Osteoblast (primary cell): Measurements from ENCODE around the gene MORC2. TPM values are rescaled to one million over a fixed set of nuclear protein-coding genes. Genes with fewer than 3 reads are reported as not detected.

Source experiments
- DNase-seq: peaks from one replicate; pipeline ENCODE4 v3.0.0; 2011; ENCODE audit warnings: low spot score, mixed read lengths; ENCODE audit not compliant: insufficient read length; ENCODE audit errors: missing footprints
- H2AFZ ChIP-seq: 2 replicates; pipeline ENCODE4 v1.6.0; 2011; ENCODE audit warnings: mild to moderate bottlenecking, low read length
- H3K27ac ChIP-seq: 2 replicates; pipeline ENCODE4 v1.5.1; 2011; ENCODE audit warnings: mild to moderate bottlenecking, low read depth, low read length, moderate library complexity
- H3K27me3 ChIP-seq: 2 replicates; pipeline ENCODE4 v1.6.0; 2012; ENCODE audit warnings: mild to moderate bottlenecking, control low read depth, inconsistent platforms, low read length, moderate library complexity; ENCODE audit not compliant: insufficient read depth
- H3K36me3 ChIP-seq: 2 replicates; pipeline ENCODE4 v1.5.1; 2011; ENCODE audit warnings: mild to moderate bottlenecking, low read length, control low read depth, moderate library complexity; ENCODE audit not compliant: insufficient read depth
- H3K4me1 ChIP-seq: 2 replicates; pipeline ENCODE4 v1.5.1; 2011; ENCODE audit warnings: mild to moderate bottlenecking, low read length, control low read depth, moderate library complexity; ENCODE audit not compliant: insufficient read depth
- H3K4me2 ChIP-seq: 2 replicates; pipeline ENCODE4 v1.6.0; 2011; ENCODE audit warnings: mild to moderate bottlenecking, low read length; ENCODE audit not compliant: insufficient read depth
- H3K4me3 ChIP-seq: fragments of 200-600 bp; sonication (generic); 3 replicates; pipeline ENCODE4 v1.5.1; 2012; ENCODE audit warnings: mild to moderate bottlenecking, low read length, inconsistent platforms; ENCODE audit not compliant: insufficient read depth
- H3K79me2 ChIP-seq: 2 replicates; pipeline ENCODE4 v1.6.0; 2012; ENCODE audit warnings: mild to moderate bottlenecking, low read length, control low read depth, inconsistent platforms; ENCODE audit not compliant: insufficient read depth
- H3K9me3 ChIP-seq: 2 replicates; pipeline ENCODE4 v1.5.1; 2011; ENCODE audit warnings: low read depth, low read length, control low read depth
- H4K20me1 ChIP-seq: 2 replicates; pipeline ENCODE4 v1.6.0; 2012; ENCODE audit warnings: mild to moderate bottlenecking, low read length, control low read depth; ENCODE audit not compliant: insufficient read depth
- small RNA-seq: library from RNA; depleted of rRNA; stranded (forward); fragments of <200 nt; gene quantifications from one replicate; pipeline ENCODE3, GENCODE V24; 2012
- total RNA-seq: library from RNA; depleted of rRNA; stranded (reverse); fragments of >200 nt; gene quantifications from 2 replicates; pipeline ENCODE4 v1.2.3, GENCODE V29; 2012
- TF ChIP-seq, protein P1 (sequence below): IDR thresholded peaks from 2 replicates; pipeline ENCODE4 v1.5.1; 2011; ENCODE audit warnings: mild to moderate bottlenecking, low read depth, low read length, moderate library complexity; ENCODE audit errors: extremely low read depth

MORC2 gene
- total RNA-seq, 1 donor: 17.0 TPM

DNA sequence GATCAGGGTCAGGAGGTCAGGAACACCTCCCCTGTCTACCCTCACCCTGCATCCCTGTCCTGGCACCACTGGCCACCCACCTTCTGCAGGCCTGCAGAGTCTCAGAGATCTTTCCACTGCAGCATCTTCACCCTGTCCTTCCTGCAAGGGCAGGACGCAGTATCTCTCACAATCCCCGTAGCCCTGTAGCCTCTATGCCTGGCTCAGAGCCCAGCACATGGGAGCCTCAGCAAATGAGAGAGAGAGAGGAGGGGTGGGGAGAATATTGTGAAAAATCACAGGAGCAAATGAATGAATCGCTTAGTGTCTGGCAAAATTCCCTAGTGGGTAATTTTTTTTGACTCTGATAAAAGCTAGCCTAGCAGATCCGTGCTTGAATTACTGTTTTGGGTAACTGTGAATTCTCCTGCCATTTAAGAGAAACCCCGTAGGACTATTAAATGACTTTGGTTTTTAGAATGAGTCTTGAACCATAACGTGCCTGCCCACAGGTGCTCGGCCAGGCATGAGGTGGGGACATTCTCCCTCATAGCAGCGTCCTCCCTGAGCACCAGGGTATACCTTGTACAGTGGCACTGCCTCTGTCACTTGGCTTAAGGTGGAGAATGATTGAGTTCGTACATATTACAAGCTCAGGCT is 91.5 kb downstream of the MORC2 start:
- peaks cover 3% of the 10 kb centered on the region for H4K20me1 ChIP-seq
- no peak overlapping the region for H3K4me2 ChIP-seq
- TF ChIP-seq, protein P1, sequence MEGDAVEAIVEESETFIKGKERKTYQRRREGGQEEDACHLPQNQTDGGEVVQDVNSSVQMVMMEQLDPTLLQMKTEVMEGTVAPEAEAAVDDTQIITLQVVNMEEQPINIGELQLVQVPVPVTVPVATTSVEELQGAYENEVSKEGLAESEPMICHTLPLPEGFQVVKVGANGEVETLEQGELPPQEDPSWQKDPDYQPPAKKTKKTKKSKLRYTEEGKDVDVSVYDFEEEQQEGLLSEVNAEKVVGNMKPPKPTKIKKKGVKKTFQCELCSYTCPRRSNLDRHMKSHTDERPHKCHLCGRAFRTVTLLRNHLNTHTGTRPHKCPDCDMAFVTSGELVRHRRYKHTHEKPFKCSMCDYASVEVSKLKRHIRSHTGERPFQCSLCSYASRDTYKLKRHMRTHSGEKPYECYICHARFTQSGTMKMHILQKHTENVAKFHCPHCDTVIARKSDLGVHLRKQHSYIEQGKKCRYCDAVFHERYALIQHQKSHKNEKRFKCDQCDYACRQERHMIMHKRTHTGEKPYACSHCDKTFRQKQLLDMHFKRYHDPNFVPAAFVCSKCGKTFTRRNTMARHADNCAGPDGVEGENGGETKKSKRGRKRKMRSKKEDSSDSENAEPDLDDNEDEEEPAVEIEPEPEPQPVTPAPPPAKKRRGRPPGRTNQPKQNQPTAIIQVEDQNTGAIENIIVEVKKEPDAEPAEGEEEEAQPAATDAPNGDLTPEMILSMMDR: no peak
- no peaks in the 10 kb centered on the region for H3K79me2 ChIP-seq
- no peaks in the 10 kb centered on the region for H3K27me3 ChIP-seq
- H3K9me3 ChIP-seq: no peaks in the 10 kb centered on the region
- no peaks in the 10 kb centered on the region for H3K4me1 ChIP-seq
- no peak overlapping the region for H3K4me3 ChIP-seq
- H2AFZ ChIP-seq: no peak overlapping the region
- no peak overlapping the region for H3K27ac ChIP-seq
- H3K36me3 ChIP-seq: no peaks in the 10 kb centered on the region
- peak; percentile 86 for DNase-seq

DNA sequence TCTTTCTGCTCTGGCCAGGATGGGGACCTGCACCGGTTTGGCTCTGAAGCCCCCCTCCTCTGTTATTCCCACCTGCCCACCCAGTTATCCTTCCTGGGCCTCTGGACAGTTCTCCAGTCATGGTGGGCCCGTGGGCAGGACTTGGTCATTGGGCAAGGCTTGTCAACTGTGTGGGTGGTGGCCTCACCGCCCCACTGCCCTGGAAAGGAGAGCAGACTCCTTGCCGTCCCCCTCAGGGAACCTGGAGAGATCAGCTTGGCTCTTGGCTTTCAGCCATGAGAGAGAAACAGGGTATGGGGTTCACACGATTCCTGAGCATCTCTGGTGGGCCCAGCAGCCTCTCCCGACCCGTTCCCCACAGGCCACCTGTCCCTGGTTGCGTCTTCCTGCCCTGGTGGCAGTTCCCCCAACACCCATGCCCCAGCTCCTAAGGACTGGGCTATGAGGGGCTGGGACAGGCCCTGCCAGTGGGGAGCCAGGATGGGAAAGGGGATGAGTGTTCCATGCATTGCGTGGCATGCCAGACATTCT is 92.3 kb downstream of the MORC2 start:
- Histone ChIP-seq H3K4me1 (no peaks in the 10 kb centered on the region), H3K9me3 (no peaks in the 10 kb centered on the region), H3K27ac (no peak overlapping the region), H3K79me2 (no peaks in the 10 kb centered on the region), H4K20me1 (peaks cover 3% of the 10 kb centered on the region), H3K27me3 (no peaks in the 10 kb centered on the region), H3K4me2 (no peak overlapping the region), H3K36me3 (no peaks in the 10 kb centered on the region), H2AFZ (no peak overlapping the region), H3K4me3 (no peak overlapping the region)
- TF ChIP-seq, protein P1: no peak
- DNase-seq: peak; percentile 65

DNA sequence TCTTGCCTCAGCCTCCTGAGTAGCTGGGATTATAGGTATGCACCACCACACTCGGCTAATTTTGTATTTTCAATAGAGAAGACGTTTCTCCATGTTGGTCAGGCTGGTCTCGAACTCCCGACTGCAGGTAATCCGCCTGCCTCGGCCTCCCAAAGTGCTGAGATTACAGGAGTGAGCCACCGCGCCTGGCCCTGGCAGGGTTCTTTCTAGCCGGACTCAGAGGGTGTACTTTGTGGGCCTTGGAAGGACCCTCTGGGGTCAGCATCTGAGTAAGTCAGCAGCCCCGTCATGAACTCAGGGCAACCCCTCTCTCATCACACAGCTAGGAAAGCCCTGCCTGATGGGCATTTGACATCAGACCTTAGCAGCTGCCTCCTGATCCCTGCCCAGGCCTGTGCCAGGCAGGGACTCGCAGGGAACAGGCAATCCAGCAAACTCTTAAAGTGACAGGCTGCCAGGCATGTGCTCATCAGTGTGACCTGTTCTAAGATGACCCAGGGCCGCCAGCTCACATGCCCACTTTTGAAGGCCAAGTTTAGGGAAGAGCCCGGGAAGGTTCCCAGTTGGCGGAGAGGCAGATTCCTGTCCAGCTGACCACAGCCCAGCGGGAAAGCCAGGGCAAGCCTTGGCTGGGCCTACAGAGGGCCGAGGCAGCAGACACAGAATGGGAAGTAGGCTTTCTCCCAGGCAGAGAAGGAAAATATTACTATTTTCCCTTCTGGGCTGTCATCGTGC is 92.9 kb downstream of the MORC2 start:
- peak; percentile 79 for DNase-seq
- Histone ChIP-seq H3K27ac (no peak overlapping the region), H3K27me3 (no peaks in the 10 kb centered on the region)

More for the DNA sequence above, 92.9 kb downstream of the MORC2 start:
- TF ChIP-seq, protein P1: no peak
- Histone ChIP-seq H3K4me1 (no peaks in the 10 kb centered on the region), H2AFZ (no peak overlapping the region), H3K9me3 (no peaks in the 10 kb centered on the region), H3K4me3 (no peak overlapping the region), H3K36me3 (no peaks in the 10 kb centered on the region), H4K20me1 (peaks cover 3% of the 10 kb centered on the region), H3K4me2 (no peak overlapping the region), H3K79me2 (no peaks in the 10 kb centered on the region)

Small RNAs within 50 kb of the gene (small RNA-seq; reads per million reads assigned to genes)
- gene RF01892: not detected

Other genes starting within 250 kb of the MORC2 start
- 71.9 and 74.6 TPM in 2 replicates for gene TUG1, start 491 bp upstream of the MORC2 start, total RNA-seq
- gene SMTN, start 112.5 kb upstream of the MORC2 start, total RNA-seq: 30.6 and 31.5 TPM in 2 replicates
- 140 and 157 TPM in 2 replicates for gene SELENOM, start 138.8 kb upstream of the MORC2 start, total RNA-seq
- gene INPP5J, start 154.2 kb upstream of the MORC2 start, total RNA-seq: under 0.01 and 0.36 TPM in 2 replicates
- gene PLA2G3, start 171.7 kb upstream of the MORC2 start, total RNA-seq: 0.29 and 0.36 TPM in 2 replicates
- 48.0 and 51.8 TPM in 2 replicates for gene RNF185, start 191.4 kb upstream of the MORC2 start, total RNA-seq
- 25.0 and 29.8 TPM in 2 replicates for gene LIMK2, start 243.5 kb upstream of the MORC2 start, total RNA-seq